Gastroesophageal sphincter (tissue), 4 donors: ENCODE results near the gene TCF4. TPM values are rescaled to one million over a fixed set of nuclear protein-coding genes. Genes with fewer than 3 reads are reported as not detected.

Source experiments
- ATAC-seq: fragments of 150-250 bp; one replicate; pipeline ENCODE4 v1.9.1; 2016; ENCODE audit warnings: mild to moderate bottlenecking, moderate library complexity
- H3K27ac ChIP-seq, 4 donors: fragments of 200-600 bp; sonication (generic) in 3 of 4; 1 replicate in 3 of 4; 2 replicates in 1 of 4; pipeline ENCODE4 v1.5.1; 2016 to 2019
- H3K27me3 ChIP-seq: fragments of 200-600 bp; sonication (generic); one replicate; pipeline ENCODE4 v1.5.1; 2019
- H3K36me3 ChIP-seq, 2 donors: fragments of 200-600 bp; sonication (generic); one replicate each; pipeline ENCODE4 v1.5.1; 2019; ENCODE audit warnings: control low read depth in 1 of 2
- H3K4me1 ChIP-seq, 3 donors: fragments of 200-600 bp; sonication (generic); 1 replicate in 2 of 3; 2 replicates in 1 of 3; pipeline ENCODE4 v1.5.1; 2016 to 2019; ENCODE audit warnings: control low read depth in 2 of 3
- H3K4me3 ChIP-seq, 2 donors: fragments of 200-600 bp; sonication (generic); one replicate each; pipeline ENCODE4 v1.5.1; 2019; ENCODE audit warnings: mild to moderate bottlenecking in 1 of 2, moderate library complexity in 1 of 2
- H3K9me3 ChIP-seq, 3 donors: fragments of 200-600 bp; sonication (generic); one replicate each; pipeline ENCODE4 v1.5.1; 2017 to 2019; ENCODE audit warnings: control low read depth in 2 of 3
- CTCF ChIP-seq, 4 experiments: fragments of 200-600 bp in 2 of 4; fragments of 450-650 bp in 2 of 4; sonication (generic) in 1 of 4; IDR thresholded peaks; one replicate each; pipeline ENCODE4 v1.5.1; 2017 to 2019; ENCODE audit warnings: antibody characterized with exemption in 4 of 4, mild to moderate bottlenecking in 2 of 4, moderate library complexity in 2 of 4
- EP300 ChIP-seq: sonication (generic); formaldehyde crosslinking; IDR thresholded peaks from one replicate; pipeline ENCODE4 v1.6.1; 2017; ENCODE audit warnings: antibody characterized with exemption, mild to moderate bottlenecking
- POLR2A ChIP-seq, 2 donors: fragments of 450-650 bp; IDR thresholded peaks; one replicate each; pipeline ENCODE4 v1.6.1; 2017; ENCODE audit warnings: antibody characterized with exemption in 2 of 2, mild to moderate bottlenecking in 2 of 2, moderate library complexity in 1 of 2
- POLR2AphosphoS5 ChIP-seq: sonication (generic); formaldehyde crosslinking; IDR thresholded peaks from one replicate; pipeline ENCODE4 v1.6.1; 2017; ENCODE audit warnings: antibody characterized with exemption
- WGBS, 2 donors: methylation state at CpG; one replicate each; pipeline ENCODE4 v1.1.5; 2018; ENCODE audit warnings: low coverage in 1 of 2; 5-methylcytosine and 5-hydroxymethylcytosine counted together
- total RNA-seq, 4 donors: library from RNA; depleted of rRNA; stranded (reverse); fragments of >200 nt; gene quantifications; one replicate each; pipeline ENCODE4 v1.1.0, GENCODE V29; 2016

Gene TCF4
- total RNA-seq, 4 donors from 2014 or later = 64.1 to 87.6 (median 76.2) TPM

DNA sequence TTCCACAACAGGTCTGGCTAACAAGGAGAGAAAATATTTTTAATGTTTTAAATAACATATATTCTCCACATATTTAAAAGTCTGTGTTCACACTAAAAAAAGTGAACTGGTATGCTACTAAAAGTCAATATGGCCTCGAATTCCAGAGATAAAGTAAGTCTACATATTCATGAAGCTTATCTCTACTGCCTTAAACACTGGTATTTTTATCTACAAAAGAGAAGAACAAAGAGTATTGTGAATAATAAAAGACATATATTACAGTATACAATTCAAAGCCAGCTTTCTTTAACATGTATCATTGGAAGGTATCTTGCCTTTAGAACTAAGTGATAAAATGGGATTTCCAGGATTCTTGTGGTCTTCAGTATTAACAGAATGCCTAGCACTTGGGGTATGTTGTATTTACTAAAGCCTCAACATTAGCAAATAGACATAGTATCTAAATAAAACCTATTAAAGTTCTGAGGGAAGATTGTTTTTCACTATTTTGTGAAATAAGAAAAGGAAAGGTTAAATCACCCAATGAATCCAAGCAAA lies 325.9 kb downstream of the TCF4 start:
- Histone ChIP-seq H3K36me3 (peaks cover 0 to 59% of the 10 kb centered on the region in 2 donors), H3K4me3 (no peak overlapping the region), H3K27me3 (no peaks in the 10 kb centered on the region), H3K9me3 (no peaks in the 10 kb centered on the region), H3K4me1 (peaks cover 0 to 24% (median 0%) of the 10 kb centered on the region in 3 donors), H3K27ac (no peak overlapping the region)
- ATAC-seq = no peak
- WGBS, 2 donors = 65 to 100% methylated on average over 1 of the region's 1 CpG
- TF ChIP-seq CTCF (IDR thresholded peaks at IDR 0.05) = no peak
- TF ChIP-seq POLR2AphosphoS5 = no peak
- no peak for TF ChIP-seq POLR2A (IDR thresholded peaks at IDR 0.05)
- no peak for TF ChIP-seq EP300

DNA sequence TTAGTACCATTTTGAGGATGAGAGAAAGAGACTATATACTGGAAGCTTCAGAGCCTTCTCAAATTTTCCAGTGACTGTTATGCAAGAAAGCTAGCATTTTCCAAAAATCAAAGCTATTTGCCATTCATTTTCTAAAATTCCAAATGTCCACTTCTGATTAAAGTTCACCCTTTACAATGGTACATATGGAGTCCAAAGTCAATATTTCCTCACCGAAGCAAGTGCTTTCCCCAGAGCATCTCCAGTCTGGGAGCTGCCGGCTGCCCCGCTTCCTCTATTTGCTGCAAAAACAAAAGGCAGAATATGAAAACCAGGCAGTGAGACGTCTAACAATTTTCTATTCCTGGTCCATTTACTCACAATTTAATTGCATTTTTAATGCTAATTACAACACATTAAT lies 326.7 kb downstream of the TCF4 start:
- Histone ChIP-seq H3K27ac (no peak overlapping the region), H3K36me3 (peaks cover 0 to 59% of the 10 kb centered on the region in 2 donors), H3K4me3 (no peak overlapping the region), H3K4me1 (peaks cover 0 to 23% (median 0%) of the 10 kb centered on the region in 3 donors), H3K9me3 (no peaks in the 10 kb centered on the region), H3K27me3 (no peaks in the 10 kb centered on the region)
- no peak for TF ChIP-seq CTCF (IDR thresholded peaks at IDR 0.05)
- no peak for TF ChIP-seq EP300
- TF ChIP-seq POLR2A (IDR thresholded peaks at IDR 0.05) = no peak
- TF ChIP-seq POLR2AphosphoS5 = no peak
- 79 to 91% methylated on average over 4 of the region's 4 CpGs for WGBS, 2 donors
- ATAC-seq = no peak

- no peak overlapping the region for H3K27ac ChIP-seq
Measured at GRCh38 chr18:55258088-55258487, 329.9 kb downstream of the TCF4 start.

DNA sequence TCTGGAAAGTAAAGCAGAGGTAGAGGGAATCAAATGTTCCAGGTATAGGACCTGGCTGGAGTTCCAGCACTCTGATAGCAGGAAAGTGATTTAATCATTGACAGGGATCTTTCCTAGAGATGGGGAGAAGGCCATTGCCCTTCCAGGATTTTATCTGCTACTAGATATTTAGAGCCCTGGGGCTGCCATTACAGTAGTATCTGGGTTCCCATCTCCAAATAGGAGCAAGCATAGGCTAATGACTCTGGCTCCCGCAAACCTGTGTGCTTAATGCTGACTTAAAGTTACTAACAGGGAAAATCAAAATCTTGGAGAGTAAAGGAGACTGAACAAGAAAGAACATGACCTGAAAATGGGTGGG lies 331.1 kb downstream of the TCF4 start:
- Histone ChIP-seq H3K4me1 (peaks cover 2 to 17% (median 11%) of the 10 kb centered on the region in 3 donors), H3K27me3 (no peaks in the 10 kb centered on the region), H3K4me3 (no peak overlapping the region), H3K36me3 (peaks cover 0 to 73% of the 10 kb centered on the region in 2 donors), H3K27ac (no peak overlapping the region), H3K9me3 (no peaks in the 10 kb centered on the region)
- 100% methylated on average over 1 of the region's 1 CpG for WGBS, 2 donors
- ATAC-seq = no peak
- TF ChIP-seq EP300 = no peak

More at GRCh38 chr18:55258088-55258487, 329.9 kb downstream of the TCF4 start:
- 83% methylated on average over 4 of the region's 4 CpGs; no CpG with 5 or more reads in 1 of the 2 donors for WGBS, 2 donors
- TF ChIP-seq EP300 = no peak
- no peak for TF ChIP-seq POLR2A (IDR thresholded peaks at IDR 0.05)
- TF ChIP-seq CTCF (IDR thresholded peaks at IDR 0.05) = no peak
- TF ChIP-seq POLR2AphosphoS5 = no peak
- no peak for ATAC-seq
- Histone ChIP-seq H3K36me3 (peaks cover 0 to 73% of the 10 kb centered on the region in 2 donors), H3K4me3 (no peak overlapping the region), H3K4me1 (peaks cover 2 to 5% (median 4%) of the 10 kb centered on the region in 3 donors), H3K9me3 (no peaks in the 10 kb centered on the region), H3K27me3 (no peaks in the 10 kb centered on the region)

GRCh38 chr18:55256226-55256928 lies 331.6 kb downstream of the TCF4 start:
- Histone ChIP-seq H3K27me3 (no peaks in the 10 kb centered on the region), H3K36me3 (peaks cover 0 to 69% of the 10 kb centered on the region in 2 donors), H3K9me3 (no peaks in the 10 kb centered on the region), H3K4me3 (no peak overlapping the region), H3K27ac (no peak overlapping the region), H3K4me1 (peaks cover 2 to 22% (median 11%) of the 10 kb centered on the region in 3 donors)
- WGBS, 2 donors = 90 to 93% methylated on average over 6 to 7 of the region's 7 CpGs
- TF ChIP-seq POLR2AphosphoS5 (no peak), CTCF (IDR thresholded peaks at IDR 0.05) (no peak), POLR2A (IDR thresholded peaks at IDR 0.05) (no peak), EP300 (no peak)
- no peak for ATAC-seq
